K562 (cell line): ENCODE results near the gene ST6GALNAC2. TPM values are rescaled to one million over a fixed set of nuclear protein-coding genes. Genes with fewer than 3 reads are reported as not detected.

Source experiments
- ADNP ChIP-seq: fragments of 200-800 bp; sonication (Bioruptor generic); IDR thresholded peaks from 2 replicates; pipeline ENCODE4 v1.6.1; 2016; ENCODE audit warnings: missing genetic modification characterization, missing compliant biosample characterization
- BRD9 ChIP-seq: fragments of 450-650 bp; IDR thresholded peaks from 2 replicates; pipeline ENCODE4 v1.6.1; 2018; ENCODE audit warnings: low read depth; ENCODE audit not compliant: partially characterized antibody
- CREB1 ChIP-seq, 2 experiments: sonication (generic) in 1 of 2; formaldehyde crosslinking in 1 of 2; IDR thresholded peaks; 2 replicates each; pipeline versions ENCODE4 v1.6.1 to v1.8.0; 2012 to 2022; ENCODE audit warnings: inconsistent platforms in 1 of 2, mild to moderate bottlenecking in 1 of 2, missing genetic modification reagents in 1 of 2, moderate library complexity in 1 of 2
- FOXK1 ChIP-seq: sonication (generic); formaldehyde crosslinking; IDR thresholded peaks from 2 replicates; pipeline ENCODE4 v1.8.0; 2022; ENCODE audit warnings: missing genetic modification reagents, mild to moderate bottlenecking, borderline replicate concordance
- FOXK2 ChIP-seq, 2 experiments: fragments of 450-650 bp; IDR thresholded peaks in 1 of 2; conservative IDR thresholded peaks in 1 of 2; 2 replicates each; pipeline ENCODE4 v1.6.1; 2016; ENCODE audit warnings: low read depth in 2 of 2, mild to moderate bottlenecking in 1 of 2
- MLLT1 ChIP-seq, 2 experiments: fragments of 450-650 bp; IDR thresholded peaks; 2 replicates each; pipeline ENCODE4 v1.6.1; 2016
- MYC ChIP-seq, 2 experiments: fragments of 250-450 bp in 1 of 2; sonication (Bioruptor Pico) in 1 of 2; IDR thresholded peaks; 2 replicates each; pipeline versions ENCODE4 v1.5.1 to v1.6.1; 2012 to 2021; ENCODE audit warnings: low read depth in 2 of 2, borderline replicate concordance in 1 of 2, improper control_type of control experiment in 1 of 2, low read length in 1 of 2, mild to moderate bottlenecking in 1 of 2, moderate library complexity in 1 of 2
- TCF3 ChIP-seq: sonication (generic); formaldehyde crosslinking; IDR thresholded peaks from 2 replicates; pipeline ENCODE4 v1.4.0; 2020; ENCODE audit warnings: mild to moderate bottlenecking, missing genetic modification reagents
- THRB ChIP-seq: fragments of 450-650 bp; formaldehyde crosslinking; conservative IDR thresholded peaks from 2 replicates; pipeline ENCODE4 v1.4.0; 2022; ENCODE audit warnings: mild to moderate bottlenecking, missing genetic modification characterization
- ZBTB11 ChIP-seq, 3 experiments: fragments of 200-800 bp in 1 of 3; fragments of 250-450 bp in 1 of 3; fragments of 450-650 bp in 1 of 3; sonication (Bioruptor Pico) in 1 of 3; sonication (Bioruptor generic) in 1 of 3; formaldehyde crosslinking in 1 of 3; IDR thresholded peaks; 2 replicates each; pipeline versions ENCODE4 v1.6.1 to v1.8.0; 2016 to 2022; ENCODE audit warnings: mild to moderate bottlenecking in 2 of 3, missing genetic modification characterization in 2 of 3, missing compliant biosample characterization in 1 of 3, moderate library complexity in 1 of 3
- ZNF57 ChIP-seq: fragments of 450-650 bp; formaldehyde crosslinking; IDR thresholded peaks from 2 replicates; pipeline ENCODE4 v1.4.0; 2020; ENCODE audit warnings: mild to moderate bottlenecking, moderate library complexity
- polyA plus RNA-seq, 8 experiments: library from polyadenylated mRNA; depleted of rRNA in 4 of 8; stranded (reverse) in 5 of 8; unstranded in 3 of 8; fragments of >200 nt; fragmentation: Nextera tagmentation in 2 of 8; fragmentation: Illumina TruSeq in 1 of 8; extraction: Ambion mirVana in 2 of 8; extraction: Trizol in 1 of 8; gene quantifications; 2 replicates each; pipeline versions ENCODE4 v1.2.1 to v1.2.3, GENCODE V29; 2011 to 2014; ENCODE audit warnings: inconsistent platforms in 1 of 8, missing spikeins in 1 of 8
- total RNA-seq, 7 experiments: library from RNA; depleted of rRNA in 6 of 7; stranded (reverse); fragments of >200 nt in 6 of 7; fragmentation: Illumina TruSeq in 2 of 7; extraction: Trizol in 2 of 7; gene quantifications; 2 replicates each; pipeline versions ENCODE4 v1.2.1 to v1.2.3, GENCODE V29; 2011 to 2021; ENCODE audit warnings: low replicate concordance in 1 of 7
- TF ChIP-seq, protein P1 (sequence below), 2 experiments: IDR thresholded peaks in 1 of 2; conservative IDR thresholded peaks in 1 of 2; 2 replicates each; pipeline ENCODE4 v1.6.1; 2016; ENCODE audit warnings: low read depth in 2 of 2, mild to moderate bottlenecking in 1 of 2, missing compliant biosample characterization in 1 of 2, missing genetic modification characterization in 1 of 2, moderate library complexity in 1 of 2
- TF ChIP-seq, protein P2 (sequence below): fragments of 200-800 bp; sonication (Bioruptor generic); IDR thresholded peaks from 2 replicates; pipeline ENCODE4 v1.6.1; 2017; ENCODE audit warnings: missing genetic modification characterization, missing compliant biosample characterization

ST6GALNAC2 gene
- total and polyA plus RNA-seq, 9 of the 15 experiments (the other 6 are each of a cell fraction or from before 2014, with no cell fraction given): 0.18 TPM; not detected in 8

GRCh38 chr17:76530095-76530723, 55.5 kb downstream of the ST6GALNAC2 start (continued):
- TF ChIP-seq, protein P1, sequence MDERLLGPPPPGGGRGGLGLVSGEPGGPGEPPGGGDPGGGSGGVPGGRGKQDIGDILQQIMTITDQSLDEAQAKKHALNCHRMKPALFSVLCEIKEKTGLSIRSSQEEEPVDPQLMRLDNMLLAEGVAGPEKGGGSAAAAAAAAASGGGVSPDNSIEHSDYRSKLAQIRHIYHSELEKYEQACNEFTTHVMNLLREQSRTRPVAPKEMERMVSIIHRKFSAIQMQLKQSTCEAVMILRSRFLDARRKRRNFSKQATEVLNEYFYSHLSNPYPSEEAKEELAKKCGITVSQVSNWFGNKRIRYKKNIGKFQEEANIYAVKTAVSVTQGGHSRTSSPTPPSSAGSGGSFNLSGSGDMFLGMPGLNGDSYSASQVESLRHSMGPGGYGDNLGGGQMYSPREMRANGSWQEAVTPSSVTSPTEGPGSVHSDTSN (CRISPR knock-in tag; IDR thresholded peaks at IDR 0.05; ENCODE audit: low read depth): no peak
- TF ChIP-seq, protein P1 (tag; conservative IDR thresholded peaks at IDR 0.05; ENCODE audit: low read depth): no peak
- TF ChIP-seq ZBTB11 (CRISPR knock-in tag; IDR thresholded peaks at IDR 0.05) (no peak), TCF3 (CRISPR knock-in tag) (no peak), ADNP (tag) (no peak), THRB (CRISPR knock-in tag) (no peak), ZNF57 (CRISPR knock-in tag) (no peak), FOXK1 (no peak), CREB1 (IDR thresholded peaks at IDR 0.05) (0 out of 2 replicates have a peak, but pooled peaks have one; percentile 6), CREB1 (CRISPR knock-in tag; IDR thresholded peaks at IDR 0.05) (no peak), MYC (IDR thresholded peaks at IDR 0.05; ENCODE audit: low read depth, low read length) (no peak), MYC (CRISPR knock-in tag; IDR thresholded peaks at IDR 0.05; ENCODE audit: borderline replicate concordance, low read depth) (no peak), FOXK2 (conservative IDR thresholded peaks at IDR 0.05 in 1 of 2, IDR thresholded peaks at IDR 0.05 in 1 of 2; ENCODE audit: low read depth in 2 of 2) (peak; percentile 43 to 60; a peak in 1 of 4 replicates), MLLT1 (IDR thresholded peaks at IDR 0.05) (0 out of 4 replicates have a peak, but pooled peaks of 1 of the 2 experiments have one; percentile 36), BRD9 (no peak)
- TF ChIP-seq, protein P2, sequence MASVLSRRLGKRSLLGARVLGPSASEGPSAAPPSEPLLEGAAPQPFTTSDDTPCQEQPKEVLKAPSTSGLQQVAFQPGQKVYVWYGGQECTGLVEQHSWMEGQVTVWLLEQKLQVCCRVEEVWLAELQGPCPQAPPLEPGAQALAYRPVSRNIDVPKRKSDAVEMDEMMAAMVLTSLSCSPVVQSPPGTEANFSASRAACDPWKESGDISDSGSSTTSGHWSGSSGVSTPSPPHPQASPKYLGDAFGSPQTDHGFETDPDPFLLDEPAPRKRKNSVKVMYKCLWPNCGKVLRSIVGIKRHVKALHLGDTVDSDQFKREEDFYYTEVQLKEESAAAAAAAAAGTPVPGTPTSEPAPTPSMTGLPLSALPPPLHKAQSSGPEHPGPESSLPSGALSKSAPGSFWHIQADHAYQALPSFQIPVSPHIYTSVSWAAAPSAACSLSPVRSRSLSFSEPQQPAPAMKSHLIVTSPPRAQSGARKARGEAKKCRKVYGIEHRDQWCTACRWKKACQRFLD (CRISPR knock-in tag): no peak
